NAMALWA (cell line): ENCODE results near the gene ASB2.

ENCODE experiments used
- DNase-seq: peaks from one replicate; pipeline ENCODE4 v3.0.0-alpha.2; 2015; ENCODE audit warnings: low spot score

The ASB2 gene

DNA sequence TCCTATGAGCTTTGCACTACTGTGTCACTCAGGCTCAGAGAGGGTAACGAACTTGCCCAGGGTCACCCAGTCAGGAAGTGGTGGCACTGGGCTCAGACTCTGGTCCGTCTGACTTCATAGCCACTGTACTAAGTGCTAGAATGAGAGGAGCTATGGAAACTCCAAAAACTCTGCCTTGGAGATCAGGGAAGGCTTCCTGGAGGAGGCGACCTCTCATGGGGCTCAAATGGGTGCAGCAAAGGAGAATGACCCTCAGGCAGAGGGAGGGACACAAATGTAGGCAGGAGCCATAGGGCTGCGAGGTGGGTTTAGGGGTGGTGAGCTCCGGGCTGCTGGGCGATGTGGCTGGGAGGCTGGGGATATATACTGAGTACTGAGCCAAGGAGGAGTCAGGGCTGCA, 23.9 kb upstream of the ASB2 start:
- DNase-seq = no peak

DNA sequence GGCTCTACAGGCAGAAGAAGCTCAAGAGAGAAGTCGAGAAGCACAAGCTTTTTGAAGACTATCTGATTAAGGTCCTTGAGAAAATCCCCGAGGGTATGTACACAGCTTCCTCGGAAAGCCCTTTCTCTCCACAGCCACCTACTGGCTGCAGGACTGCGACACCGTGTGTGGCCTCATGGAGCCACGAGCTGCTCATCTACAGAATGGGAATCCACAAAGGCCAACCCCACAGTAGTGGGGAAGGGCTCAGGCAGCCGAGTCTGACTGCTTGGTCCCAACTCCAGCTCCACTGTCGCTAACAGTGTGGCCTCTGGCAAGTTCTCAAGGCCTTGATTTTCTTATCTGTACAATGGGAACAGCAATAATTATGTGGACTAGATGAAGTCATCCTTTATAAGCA, 23.2 kb upstream of the ASB2 start:
- DNase-seq = no peak

DNA sequence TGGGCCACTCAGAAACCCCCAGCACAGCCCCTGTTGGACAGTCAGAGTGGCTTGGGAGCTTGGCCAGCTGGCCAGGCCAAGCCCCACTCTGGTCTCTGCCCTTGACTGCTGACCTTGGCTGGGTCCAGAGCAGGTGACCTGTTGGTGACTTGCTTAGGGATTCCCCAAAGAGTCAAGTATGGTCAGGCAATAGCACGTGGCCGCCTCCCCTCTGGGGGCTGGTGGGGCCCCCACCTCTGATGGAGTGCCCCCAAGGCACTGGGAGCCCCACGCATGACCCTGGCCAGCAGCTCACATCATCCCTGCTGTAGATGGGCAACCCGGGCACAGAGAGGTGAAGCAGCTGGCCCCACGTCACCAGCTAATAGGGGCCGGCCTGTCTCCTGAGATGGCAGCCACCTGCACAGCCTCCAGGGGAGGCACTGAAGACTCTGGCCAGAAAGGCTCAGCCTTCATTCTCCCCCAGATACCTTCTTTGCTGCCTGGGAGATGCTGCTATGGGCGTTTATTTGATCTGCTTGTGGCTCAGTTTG, 22.6 kb upstream of the ASB2 start:
- no peak for DNase-seq

DNA sequence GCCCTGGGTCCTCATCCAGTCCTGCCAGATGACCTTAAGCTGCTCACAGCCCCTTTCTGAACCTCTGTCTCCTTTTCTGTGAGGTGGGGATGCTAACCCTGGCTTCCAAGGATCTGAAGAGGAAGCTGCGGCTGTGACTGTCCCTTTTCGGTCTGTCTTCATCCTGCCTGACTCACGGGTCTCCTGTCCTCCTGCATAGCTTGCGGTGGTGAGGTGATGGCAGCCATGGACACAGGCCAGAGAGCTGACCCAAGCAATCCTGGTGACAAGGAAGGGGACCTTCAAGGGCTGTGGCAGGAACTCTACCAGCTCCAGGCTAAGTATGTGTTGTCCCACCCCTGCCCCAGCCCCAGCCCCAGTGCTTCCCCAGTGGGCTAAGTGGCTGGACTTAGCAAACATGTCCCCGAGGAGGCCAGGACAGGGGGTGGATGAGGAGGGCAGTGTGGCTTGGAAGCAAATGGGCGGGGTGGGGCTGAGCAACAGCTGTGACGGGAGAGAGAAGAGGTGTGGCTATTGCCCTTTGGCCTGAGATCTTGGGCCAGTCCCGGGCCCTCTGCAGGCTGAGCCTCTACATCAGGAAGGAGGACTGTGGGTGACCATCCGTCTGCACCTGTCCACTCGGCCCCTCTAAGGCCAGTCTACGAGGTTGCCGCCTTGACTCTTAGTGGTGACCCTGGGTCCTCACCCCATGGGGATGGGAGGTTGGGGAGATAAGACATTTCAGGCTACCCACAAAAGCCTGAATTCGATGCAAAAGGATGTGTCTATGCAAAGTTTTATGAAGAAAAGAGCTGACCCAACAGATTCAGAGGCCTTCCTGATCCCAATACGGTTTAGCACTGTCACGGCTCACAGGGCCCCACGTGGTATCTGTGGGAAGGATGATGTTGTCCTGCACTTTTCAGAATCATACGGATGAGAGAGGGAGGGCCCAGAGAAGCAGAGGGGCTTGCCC, 21.8 kb upstream of the ASB2 start:
- DNase-seq = no peak

DNA sequence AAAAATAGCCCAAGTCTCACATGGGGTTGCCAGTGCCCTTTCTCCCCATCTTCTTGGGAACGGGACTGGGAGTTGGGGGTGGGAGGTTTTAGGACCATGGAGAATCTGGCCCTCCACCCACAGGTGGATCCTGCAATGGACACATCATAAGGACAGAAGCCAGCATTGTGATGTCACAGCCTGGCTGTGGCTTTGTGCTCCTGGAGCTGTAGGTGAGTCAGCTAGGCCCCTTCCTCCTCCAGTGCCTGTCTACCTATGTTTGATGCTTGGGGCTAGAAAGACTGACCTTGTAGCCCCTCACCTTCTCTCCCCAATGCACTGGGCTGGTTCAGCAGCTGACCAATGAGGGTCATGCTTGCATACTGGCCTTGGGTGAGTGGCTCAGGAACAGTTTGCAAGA, 20.7 kb upstream of the ASB2 start, which contains the start of gene CCDC197:
TSS of gene CCDC197 (plus strand) at position 220 of the 400 bp plus-strand sequence. CDS start 831 bp downstream, outside the sequence.
- no peak for DNase-seq

DNA sequence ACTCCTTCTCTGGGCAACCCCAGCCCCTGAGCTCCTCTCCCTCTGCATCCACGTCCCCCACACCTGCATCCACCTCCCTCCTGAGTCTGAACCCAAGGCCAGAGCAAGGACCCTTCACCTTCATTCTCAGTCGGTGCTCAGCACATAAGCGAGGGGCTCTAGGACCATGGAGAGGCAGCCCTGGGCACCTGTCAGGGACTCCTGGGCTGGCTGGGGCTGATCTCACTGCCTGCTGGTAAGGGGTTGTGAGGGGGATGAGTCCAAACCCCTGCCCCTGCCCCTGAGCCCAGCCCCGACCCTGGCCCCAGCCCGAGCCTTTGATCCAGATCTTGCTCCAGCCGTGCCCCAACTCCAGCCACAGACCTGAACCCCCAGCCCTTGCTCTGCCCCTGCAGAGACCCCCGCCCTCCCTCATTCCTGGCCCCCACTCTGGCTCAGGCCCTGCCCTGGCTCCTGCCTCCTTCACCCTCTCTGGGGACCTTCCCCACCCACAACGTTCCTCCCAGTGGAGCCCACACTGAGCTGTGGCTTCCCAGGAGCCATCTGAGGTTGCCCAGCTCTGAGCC, 19.8 kb upstream of the ASB2 start:
- DNase-seq = no peak

DNA sequence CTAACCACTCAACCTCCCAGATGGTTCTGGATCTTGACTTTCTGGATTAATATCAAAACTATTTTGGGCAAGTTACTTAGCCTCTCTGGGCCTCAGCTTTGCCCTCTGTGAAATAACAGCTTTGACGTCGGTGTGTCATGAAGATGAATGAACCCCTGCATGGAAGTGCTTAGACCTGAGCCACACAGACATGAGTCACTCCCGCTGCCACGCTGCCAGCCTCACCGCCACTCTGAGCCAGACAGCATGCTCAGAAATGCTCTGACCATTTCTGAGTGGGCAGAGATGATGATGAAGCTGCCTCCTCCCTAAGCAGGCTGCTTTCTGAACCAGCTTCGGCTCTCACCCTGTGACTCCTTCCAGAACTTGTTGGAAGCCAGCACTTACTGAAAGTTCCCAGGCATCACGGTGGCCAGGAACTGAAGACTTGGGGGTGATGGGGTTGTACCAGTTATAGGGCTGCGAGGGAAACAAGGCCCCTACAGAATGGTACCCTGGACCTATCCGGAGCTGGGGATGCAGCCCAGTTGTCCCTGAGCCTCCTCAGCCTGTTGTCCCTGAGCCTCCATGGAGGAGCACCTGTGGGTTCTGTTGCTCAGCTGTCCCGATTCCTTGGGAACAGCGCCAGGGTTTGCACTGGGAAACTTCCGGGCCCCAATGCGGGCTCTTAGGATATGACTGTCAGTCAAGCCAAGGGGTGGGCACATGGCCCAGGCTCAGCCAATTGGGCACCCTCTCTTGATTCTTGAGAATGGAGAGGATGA, 18.7 kb upstream of the ASB2 start:
- DNase-seq = no peak

DNA sequence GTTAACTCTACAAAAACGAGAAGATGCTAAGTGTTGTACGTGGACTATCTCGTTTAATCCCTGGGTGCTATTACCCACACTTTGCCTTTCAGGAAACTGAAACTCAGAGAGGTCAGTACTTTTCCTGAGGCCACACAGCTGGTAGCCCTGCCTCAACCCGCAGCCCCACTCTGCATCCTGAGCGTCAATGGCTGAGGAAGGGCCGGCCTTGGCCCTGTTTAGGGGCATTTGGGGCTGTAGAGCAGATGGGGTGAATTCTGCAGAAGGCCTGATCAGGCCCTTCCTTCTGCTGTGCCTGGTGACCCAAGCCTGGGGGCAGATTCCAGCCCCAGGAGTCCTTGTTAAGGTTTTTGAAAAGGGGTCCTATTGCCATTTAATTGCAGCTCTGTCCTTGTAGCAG, 17.0 kb upstream of the ASB2 start:
- no peak for DNase-seq

DNA sequence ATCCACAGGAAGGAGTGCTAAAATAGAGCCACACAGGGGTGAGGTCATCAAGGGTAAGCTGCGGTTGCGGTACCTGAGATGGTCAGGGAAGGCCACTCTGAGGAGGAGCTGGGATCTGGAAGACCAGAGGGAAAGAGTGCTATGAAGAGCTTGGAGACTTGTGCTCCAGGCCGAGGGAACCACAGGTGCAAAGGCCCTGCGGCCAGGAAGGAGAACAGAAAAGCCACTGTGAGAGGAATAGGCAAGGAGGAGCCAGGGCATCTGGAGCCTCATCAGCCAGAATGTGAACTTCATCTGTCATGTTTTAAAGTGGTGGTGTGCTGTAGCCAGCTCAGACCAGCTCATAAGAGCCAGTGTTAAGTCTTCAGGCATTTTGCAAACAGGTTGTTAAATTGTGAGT, 15.3 kb upstream of the ASB2 start:
- DNase-seq = no peak

DNA sequence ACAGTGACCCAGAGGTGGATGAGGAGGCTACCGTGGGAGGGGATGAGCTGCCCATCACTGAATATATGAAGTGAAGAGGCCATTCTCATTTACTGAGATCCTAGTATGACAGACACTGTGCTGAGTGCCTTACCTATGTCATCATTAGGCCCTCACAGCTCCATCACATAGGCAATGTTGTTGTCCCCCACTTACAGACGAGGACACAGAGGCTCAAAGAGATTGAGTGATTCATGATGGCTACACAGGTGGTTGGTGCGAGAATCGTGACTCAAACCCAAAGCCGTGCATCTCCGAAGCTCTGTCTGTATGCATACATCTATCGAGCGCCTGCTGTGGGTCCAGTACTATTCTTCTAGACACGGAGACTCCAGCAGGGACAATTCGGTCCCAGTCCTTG, 14.8 kb upstream of the ASB2 start:
- DNase-seq = no peak

DNA sequence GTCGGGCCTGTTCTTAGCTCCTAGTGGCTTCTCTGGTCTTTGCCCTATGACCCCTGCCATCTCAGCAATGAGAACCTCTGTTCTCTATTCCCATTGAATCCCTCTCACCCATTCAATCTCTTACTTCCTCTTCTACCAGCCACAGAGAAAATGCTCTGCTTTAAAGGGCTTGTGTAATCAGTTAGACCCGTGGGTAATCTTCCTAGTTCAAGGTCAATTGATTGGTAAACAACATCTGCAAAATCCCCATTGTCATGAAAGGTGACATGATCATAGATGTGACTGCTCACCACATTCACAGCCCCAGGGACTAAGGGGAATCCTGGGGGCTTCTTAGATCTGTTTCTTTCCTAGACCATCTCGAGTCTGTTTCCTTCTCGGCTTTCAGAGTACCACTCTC, 13.6 kb upstream of the ASB2 start:
- DNase-seq = peak; percentile 17

DNA sequence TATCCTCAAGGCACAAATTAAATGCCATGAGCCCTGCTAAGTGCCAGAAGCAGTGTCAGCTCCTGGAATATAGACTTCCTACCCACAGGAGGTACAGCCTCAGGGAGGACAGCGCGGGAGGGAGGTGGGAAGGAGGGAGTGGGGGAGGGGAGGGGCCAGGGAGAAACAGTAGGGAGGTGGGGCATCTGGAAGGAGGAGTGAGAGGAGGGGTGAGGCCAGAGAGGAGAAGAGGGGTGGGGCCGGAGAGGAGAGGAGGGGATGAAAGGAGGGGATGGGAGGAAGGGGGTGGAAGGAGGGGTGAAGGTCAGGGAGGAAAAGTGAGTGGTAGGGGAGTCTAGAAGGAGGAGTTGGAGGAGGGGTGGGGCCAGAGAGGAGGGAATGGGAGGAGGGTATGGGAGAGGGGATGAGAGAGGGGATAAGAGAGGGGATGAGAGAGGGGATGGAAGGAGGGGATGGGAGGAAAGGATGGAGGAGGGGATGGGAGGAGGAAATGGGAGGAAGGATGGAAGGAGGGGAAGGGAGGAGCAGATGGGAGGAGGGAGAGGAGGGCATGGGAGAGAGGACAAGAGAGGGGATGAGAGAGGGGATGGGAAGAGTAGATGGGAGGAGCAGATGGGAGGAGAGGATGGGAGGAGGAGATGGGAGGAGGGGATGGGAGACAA, 11.6 kb upstream of the ASB2 start:
- DNase-seq = no peak

DNA sequence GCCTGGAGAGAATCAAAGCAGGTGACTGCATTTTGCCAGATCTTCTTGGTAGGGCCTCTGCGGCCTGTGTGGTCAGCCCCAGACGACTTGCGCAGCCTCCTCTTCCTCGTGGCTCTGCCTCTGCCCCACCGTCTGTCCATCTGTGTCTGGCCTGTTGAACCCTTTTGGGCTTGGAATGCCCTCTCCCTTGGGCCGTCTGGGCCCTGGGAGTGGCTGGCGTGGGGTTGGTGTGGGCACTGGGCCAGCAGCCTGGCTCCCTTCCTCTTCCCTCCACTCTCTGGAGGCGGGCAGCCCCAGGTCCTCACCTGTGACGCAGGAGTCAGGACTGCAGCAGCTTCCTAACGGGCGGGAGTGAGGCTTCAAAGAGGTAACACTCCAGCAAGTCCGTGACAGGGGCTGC, 11.0 kb upstream of the ASB2 start:
- no peak for DNase-seq

DNA sequence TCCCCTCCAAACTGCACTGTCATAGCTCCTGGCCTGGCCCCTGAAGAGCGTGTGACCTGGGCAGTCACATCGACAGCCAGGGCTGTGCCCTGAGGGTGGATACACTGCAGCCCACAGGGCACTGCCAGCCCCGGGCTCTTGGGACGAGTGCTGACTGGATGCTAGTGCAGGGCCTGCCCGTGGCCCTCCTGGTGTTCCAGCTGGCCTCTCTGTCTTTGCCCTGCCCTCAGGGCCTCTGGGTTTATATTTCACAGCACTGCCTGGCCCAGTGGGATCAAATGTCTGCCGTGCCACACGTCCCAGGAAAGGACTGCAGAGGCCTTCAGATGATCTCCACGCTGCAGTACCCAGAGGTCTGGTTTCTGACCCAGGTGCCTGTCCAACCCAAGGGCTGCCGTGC, 10.6 kb upstream of the ASB2 start:
- DNase-seq = no peak

DNA sequence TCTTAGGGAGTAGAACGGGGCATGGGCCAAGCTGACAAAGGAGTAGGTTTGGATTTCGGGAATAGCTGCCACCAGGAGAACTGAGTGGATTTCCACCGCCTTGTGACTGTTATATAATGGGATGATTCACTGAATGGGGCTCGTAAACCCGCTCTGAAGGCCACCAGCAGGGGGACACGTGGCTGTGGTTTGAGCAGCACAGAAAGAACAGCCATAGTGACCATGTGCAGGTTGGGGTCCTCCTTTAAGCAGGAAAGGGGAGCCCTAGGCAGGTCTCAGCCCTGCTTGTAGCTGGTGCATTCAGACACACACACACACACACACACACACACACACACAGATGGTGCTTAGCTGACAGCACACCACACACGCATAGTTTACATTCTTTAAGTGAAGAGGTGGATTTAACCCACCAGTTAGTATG, 8.6 kb upstream of the ASB2 start:
- peak; percentile 38 for DNase-seq

DNA sequence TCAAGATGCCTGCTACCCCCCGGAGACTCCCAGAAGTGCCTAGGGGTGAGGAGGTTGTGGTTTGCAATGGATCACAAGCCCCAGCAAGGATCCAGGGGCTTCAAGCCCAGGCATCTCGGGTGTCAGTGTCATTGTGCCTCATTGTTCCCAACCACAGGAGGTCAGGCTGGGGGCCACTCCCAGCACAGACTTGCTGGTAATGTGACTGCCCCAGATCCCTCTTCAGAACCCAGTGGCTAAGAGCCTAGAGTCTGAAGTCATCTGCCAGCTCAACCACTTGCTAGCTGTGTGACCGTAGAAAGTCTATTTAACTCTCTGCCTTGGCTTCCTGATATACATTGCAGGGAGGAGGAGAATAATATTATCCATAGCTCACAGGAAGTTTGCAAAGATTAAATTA, 7.7 kb upstream of the ASB2 start:
- no peak for DNase-seq

DNA sequence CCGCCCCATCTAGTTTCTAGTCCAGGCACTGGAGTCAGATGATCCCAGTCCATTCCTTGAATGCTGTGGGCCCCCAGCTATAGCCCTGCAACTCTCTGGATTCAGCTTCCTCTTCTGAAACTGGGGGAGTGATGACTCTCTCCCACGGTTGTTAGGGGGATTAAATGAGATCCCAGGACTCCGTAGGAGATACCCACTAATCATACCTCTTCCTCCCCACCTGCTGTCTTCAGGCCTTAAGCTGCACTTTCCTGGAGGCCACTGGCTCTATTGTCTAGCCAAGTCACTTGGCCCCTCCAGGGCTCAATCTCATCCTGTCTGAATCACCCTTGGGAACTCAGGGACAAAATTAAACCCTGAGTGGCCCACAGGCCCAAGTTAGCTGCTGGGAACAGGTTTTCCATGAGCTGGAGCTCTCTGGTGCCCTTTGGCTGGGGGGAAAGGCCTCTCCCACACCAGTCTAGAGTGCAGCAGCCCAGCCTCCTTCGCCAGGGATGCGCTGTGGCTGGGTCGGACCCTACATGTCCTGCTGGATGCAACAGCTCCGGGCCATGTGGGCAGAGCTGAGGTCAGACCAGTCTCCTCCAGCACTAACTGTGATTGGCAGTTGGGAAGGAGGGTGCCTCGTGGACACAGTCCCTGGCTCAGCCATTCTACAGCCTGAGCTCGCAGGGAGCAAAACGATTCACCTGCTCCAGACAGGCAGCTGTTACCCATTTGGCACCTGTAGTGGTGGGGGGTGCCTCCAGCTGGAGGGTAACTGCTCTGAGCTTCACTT, 6.0 kb upstream of the ASB2 start:
- DNase-seq = no peak

DNA sequence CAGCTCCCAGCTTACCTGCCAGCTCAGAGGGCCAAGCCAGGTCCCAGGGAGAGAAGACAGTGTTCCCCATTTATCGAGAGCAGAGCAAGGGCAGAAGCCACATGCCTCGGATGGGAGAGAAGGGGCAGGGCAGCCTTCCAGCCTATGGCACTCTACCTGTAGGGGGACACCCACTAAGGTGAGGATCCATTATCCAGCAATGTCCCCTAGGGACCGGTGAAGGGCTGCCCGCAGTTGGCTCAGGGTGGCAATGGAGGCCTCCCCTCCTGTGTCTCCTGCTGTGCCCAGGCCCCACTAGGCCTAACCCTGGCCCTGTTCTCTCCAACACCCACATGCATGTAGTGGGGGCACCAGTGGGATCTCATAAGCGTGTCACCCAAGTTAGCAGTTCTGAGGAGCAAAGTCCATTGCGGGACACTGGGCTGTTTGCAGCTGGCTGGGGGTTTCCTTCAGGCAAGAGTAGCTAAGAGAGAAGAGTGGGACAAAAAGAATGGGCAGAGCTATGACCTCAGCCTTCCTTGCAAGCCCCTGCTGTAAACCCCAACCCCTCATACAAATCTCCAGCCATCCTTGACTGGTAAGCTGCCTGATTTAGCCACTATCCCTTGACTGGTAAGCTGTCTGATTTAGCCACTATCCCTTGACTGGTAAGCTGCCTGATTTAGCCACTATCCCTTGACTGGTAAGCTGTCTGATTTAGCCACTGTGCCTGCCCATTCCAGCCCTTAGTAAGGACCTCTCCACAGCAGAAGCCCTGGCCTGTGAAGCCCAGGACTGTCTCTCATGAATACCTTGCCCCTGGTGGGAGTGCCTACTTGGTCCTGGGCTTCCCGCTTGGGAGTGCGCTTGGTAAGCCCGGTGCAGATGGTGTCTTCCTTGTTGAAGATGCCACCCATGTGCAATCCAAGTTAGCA, 5.2 kb upstream of the ASB2 start:
- DNase-seq = no peak

DNA sequence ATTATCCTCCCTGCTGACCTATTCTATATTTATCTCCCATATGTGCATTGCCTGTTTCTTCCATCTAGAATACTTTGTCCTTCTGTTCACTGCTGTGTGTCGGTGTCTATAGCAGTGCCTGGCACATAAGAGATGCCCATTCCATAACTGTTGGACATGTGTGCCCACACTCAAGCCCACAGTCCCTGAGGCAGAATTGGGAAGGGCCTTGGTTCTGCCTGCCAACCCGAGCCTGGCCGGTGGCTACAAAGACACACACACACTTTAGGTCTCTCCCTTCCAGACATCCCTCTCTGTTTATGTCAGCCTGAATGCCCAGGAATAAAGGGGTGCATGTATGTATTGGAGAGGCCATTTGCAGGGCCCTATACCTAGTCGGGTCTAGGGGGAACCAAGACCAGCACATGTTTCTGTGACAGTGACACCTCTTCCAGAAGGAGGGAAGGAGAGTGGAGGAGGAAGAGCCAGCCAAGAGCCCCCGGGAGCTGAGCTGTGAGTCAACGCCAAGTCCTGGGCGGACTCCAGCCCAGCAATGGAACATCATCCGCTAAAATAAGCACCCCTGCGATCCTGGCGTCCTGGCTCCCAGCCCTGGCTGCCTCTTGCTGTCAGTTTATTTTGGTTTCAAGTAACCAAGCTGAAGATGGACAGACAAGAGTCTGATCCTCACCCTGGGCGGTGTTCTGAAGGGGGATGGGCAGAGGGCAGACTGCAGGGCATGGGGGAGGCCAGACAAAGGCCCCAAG, 4.3 kb upstream of the ASB2 start:
- no peak for DNase-seq
